Head of caudate nucleus (tissue), 42 donors: ENCODE data around the gene MCTP1.

Experiments used
- DNase-seq, 42 donors: peaks; one replicate each; pipeline versions ENCODE4 v3.0.0 to v3.0.0-alpha.2; 2020 to 2021; ENCODE audit warnings: mixed read lengths in 7 of 42
- intact Hi-C: fragments of 100-400 bp; cut with DNase I; formaldehyde crosslinking; loops from one replicate; pipeline ENCODE4 v1.15.0; 2022

The MCTP1 gene

DNA sequence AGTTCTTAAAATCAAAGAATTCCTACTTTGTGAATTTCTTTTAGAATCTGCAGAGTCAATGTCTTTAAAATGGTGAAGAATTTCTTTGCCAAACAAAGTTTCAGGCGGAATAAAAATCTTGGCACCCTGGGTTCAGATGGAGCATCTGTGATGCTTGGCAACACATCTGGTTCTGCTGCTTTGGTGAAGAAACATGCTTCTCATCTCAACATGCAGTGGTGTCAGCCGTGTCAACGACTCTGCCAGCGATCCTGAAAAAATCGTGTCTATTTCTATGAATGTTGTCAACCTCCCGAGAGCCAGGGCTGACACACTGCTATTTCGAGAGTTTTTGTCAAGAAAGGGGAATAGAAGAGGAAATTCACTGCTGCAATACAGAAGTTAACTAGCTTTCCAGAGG, 514.9 kb downstream of the MCTP1 start:
- DNase-seq, result peak in 2 of 42 donors; percentile 11 to 16
- intact Hi-C loops, result no loop called here

DNA sequence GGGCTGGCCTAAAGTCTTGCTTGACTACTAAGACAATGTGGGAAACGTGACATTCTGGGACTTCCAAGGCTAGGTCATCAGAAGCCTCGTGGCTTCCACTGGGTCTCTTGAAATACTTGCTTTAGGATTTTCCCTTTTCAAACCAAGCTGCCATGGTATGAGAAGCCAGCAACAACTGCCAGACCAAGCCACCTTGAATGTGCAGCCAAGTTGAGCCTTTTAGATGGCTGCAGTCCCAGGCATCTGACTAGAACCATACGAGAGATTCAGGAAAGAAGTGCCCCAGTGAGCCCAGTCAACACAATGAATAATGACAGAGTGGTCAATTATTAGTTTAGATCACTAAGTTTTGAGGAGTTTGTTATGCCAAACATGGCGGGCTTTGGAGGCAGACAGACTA, 523.1 kb downstream of the MCTP1 start:
- intact Hi-C loops, result no loop called here
- no peak for DNase-seq

- no peak for DNase-seq
- intact Hi-C loops, result no loop called here
Observed at GRCh38 chr5:94761055-94761454, 523.8 kb downstream of the MCTP1 start.

DNA sequence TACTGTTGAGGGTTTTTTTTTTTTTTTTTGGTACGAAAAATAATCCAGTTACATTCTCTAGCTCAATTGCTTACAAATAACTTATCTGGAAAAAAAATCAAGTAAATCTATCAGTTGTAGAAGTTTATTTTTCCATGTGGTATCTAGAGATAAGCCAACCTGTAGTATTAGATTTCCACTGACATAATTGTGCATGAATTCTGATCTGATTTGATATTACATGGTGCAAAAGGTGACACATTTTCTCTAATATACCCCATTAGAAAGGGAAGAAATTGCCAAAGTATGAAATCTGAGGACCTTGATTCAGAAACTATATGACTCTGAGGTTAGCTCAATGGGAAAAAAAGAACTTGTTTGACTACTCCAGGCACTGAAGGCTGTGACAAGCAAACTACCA, 524.9 kb downstream of the MCTP1 start:
- intact Hi-C loops, result no loop called here
- no peak for DNase-seq

DNA sequence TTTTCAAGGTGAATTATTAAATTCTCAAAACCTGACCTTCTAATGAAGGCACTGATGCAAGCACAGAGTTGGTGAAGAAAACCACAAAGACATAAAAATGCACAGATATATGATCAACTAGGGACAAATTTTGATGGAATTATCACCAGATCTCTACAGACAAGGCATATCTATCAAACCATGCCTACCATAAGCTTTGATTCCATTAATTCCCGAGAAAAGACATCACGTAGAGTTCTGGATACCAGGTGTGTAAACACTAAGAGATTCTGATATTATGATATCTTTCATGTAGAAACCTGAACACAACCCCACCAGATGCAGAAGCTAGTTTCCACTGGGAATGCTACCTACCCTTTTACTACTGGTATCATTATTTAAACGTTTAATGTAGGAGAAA, 525.9 kb downstream of the MCTP1 start:
- intact Hi-C loops, result no loop called here
- DNase-seq, result no peak

- DNase-seq, result no peak
- intact Hi-C loops, result no loop called here
Observed at GRCh38 chr5:94754824-94755223, 530.1 kb downstream of the MCTP1 start.

DNA sequence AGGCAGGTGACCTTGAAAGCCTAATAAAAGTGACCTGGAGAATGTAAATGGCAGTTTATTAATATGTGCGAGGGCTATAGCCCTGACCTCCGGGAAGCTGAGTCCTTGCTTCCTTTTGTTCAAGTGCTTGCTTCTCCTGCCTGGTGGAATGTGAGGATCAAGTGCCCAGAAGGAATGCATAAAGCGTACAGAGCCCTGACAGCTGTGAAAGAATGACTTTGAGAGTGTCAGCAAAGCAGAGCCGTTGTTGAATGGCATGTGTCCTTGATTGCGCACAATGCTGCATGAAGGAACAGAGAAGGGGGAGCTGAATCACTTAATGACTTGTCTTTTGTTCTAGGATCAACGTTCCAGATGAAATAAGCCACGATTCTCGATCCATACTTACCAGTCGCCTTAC, 533.4 kb downstream of the MCTP1 start:
- DNase-seq, result no peak
- intact Hi-C loops, result no loop called here

DNA sequence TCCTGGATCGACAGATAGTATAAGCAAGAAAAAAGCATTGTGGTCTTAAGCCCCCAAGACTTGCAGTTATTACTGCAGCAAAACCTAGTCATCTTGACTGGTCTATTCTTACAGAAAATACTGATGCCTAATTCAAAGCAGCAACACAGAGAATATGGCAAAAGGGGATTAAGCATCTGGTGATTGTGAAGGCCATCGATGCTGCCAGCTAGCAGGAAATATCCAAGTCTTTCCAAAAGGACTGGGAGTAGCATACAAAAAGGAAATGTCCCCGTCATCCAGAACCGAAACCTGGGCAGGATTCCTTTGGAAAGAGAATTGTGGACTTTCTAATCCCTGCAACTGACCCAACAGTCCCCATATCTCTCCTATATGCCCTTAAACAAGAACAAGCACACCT, 534.2 kb downstream of the MCTP1 start:
- no peak for DNase-seq
- intact Hi-C loops, result no loop called here

- intact Hi-C loops, result no loop called here
- DNase-seq, result no peak
Observed at GRCh38 chr5:94749042-94749441, 535.9 kb downstream of the MCTP1 start.

DNA sequence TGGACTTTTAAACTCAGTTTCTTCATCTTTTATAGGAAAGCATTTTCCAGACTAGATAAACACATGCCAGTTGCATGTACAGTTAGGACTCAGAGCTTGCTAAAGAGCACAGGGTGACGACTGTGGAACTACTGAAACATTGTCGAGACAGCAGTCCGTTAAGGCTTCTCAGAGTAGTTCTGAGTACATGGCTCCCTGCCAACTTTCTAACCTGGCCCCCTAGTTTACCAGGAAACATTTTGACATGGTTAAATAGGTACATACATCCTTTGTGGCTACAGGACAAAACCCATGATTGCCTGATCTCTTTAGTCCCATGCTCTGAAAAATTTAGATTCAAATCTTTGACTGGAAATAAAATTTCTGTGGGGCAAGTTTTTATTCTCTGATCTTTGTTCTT, 536.7 kb downstream of the MCTP1 start:
- no peak for DNase-seq
- intact Hi-C loops, result no loop called here

DNA sequence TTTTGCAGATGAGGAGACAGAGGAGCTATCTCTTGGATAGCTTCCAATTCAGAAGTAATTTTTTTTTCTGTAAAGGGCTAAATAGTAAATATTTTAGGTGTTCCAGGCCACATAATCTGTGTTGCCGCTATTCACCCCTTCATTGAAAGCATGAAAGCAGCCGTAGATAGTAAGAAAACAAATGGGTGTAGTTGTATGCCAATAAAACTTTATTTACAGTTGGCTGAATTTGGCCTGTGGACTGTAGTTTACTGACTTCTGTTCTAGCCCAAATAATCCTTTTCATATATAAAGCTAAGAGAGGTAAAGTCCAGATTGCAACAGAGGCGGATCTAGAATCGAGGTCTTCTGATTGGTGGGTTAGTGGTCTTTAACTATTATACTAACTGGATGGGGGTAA, 537.5 kb downstream of the MCTP1 start:
- intact Hi-C loops, result no loop called here
- DNase-seq, result no peak

DNA sequence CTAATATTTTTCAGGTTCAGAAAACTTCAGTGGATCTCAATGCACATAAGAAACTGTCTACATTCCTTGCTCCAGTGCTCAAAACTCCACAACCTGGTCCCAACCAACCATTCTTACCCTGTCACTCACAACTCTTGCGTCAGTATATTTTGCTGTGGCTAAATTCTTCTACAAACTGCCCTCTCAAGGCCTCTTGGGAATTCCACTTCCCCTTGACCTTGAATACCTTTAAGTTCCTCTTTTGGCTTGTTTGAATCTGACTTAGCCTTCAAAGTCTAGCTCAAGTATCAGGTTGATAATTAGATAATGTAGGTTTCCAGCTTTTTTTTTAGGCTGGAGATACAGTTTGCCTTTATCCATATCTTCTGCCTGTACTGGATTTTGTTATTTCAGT, 538.2 kb downstream of the MCTP1 start:
- intact Hi-C loops, result no loop called here
- no peak for DNase-seq

DNA sequence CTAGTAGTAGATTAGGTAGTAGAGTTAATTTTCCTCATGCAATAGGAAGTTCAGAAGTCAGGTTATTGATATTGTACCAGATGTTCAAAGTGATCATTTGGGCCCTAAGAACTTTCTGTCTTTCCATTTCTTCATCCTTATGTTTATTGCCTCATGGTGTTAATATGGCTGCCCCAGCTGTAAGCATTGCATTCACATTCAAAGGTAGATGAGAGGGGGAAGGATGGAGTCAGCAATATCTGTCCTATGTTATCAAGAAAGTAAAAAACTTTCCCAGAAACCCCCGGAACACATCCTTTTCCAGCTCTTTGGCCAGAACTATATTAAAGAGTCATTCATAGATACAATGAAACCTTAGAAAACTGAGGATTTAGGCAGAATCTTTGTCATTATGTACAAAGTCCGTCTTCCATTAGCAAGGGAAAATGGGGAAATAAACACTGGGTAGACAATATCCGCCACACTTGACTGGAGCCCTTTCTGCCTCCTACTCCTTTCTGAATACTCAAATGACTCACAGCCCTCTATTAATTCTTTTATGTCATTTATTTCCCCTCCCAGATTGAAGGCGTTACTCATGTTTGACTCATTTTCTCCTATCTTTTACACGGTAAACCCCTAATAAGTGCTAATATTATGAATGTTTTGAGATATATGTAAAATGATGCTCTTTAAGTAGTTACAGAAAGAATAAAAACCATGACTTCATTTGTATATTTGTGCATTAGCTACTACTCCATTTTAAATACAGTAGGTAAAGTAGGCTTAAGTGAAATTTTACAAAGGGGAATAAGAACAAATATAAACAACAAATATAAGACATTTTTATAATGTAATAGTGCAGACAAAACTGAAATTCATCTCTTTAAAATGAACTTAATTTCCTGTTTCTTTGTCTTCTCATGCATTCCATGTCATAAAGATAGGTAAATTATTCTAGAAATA, 538.8 kb downstream of the MCTP1 start:
- peak in 1 of 42 donors; percentile 10 for DNase-seq
- intact Hi-C loops, result no loop called here

- intact Hi-C loops, result no loop called here
Observed at GRCh38 chr5:94744906-94745305, 540.0 kb downstream of the MCTP1 start.

GRCh38 chr5:94742852-94743251, 542.0 kb downstream of the MCTP1 start:
- intact Hi-C loops, result no loop called here
- DNase-seq, result no peak

More at GRCh38 chr5:94744906-94745305, 540.0 kb downstream of the MCTP1 start:
- DNase-seq, result no peak

- no peak for DNase-seq
- intact Hi-C loops, result no loop called here
Observed at GRCh38 chr5:94740286-94740685, 544.6 kb downstream of the MCTP1 start.

- intact Hi-C loops, result no loop called here
- no peak for DNase-seq
Observed at GRCh38 chr5:94736498-94736897, 548.4 kb downstream of the MCTP1 start.

DNA sequence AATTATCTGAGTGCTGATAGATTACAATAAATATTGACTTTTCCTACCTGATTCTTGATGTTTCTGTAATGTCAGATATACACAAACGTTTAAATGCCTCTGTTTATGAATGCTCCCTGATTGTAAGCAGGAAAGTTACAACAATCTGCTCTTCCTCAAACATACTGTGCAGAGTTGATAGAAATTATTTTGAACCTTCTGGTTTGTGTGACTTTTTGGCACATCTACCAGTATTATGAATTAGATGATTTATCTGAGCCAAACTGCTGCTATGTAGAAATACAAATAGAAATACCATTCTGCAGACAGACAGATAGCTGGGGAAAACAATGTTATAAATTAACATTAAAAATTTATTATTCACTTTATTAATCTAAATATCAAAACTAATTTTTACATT, 553.4 kb downstream of the MCTP1 start:
- intact Hi-C loops, result no loop called here

DNA sequence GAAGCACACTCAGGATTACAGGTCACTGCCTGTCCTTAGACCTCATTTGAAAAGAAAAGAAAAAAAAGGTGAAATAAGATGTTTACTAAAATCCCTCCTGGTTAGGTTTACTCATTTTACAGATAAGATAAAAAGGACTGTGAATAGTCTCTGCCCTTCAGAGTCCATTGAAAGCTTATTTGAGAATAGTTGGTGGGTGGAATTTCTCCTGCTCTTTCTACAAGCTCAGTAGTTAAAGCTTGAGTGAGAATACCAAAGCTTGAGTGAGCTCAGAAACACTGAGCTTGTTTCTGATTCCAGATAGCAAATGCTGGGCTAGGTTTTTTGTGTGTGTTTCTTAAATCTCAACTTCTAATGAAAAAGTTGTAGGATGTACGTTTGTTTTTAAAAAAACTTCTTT, 559.8 kb downstream of the MCTP1 start:
- DNase-seq, result no peak
- intact Hi-C loops, result no loop called here

More for the DNA sequence above, 553.4 kb downstream of the MCTP1 start:
- no peak for DNase-seq

DNA sequence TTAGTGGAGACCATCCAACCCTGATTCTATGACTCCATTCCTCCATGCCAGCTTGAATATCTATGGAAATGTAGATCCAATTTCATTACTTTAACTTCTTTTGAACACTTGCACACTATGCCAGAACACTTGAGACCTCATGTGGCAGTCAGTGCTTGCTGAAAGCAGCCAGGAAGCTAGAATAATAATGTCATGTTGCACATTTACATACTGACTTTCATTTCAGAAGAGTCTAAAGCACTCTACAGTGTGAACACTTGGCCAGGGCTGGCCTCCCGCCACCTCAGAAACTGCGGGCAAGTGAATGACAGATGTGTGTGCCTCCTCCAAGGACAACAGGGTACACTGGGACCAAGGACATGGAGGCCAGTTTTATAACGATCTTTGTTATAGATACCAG, 569.1 kb downstream of the MCTP1 start:
- intact Hi-C loops, result no loop called here
- DNase-seq, result peak in 2 of 42 donors; percentile 10 to 13

DNA sequence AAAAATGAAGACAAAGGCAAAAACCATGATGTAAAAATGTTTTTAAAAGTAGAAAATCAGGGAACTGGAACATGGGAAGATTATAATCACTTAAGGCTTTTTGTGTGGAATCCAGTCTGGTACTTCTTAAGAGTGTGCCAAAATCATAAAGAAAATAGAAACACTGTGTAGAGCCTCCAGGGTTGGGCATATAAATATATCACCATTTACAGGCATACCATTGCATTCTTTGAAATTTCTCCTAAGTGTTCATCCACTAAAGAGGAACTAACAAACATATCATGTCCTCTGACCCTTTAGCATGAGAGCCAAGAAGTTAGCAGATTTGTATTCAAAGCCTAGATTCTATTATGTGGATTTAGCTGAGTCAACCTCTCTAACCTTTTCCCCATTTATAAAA, 573.1 kb downstream of the MCTP1 start:
- intact Hi-C loops, result no loop called here
- DNase-seq, result no peak
